HuH-7.5 (cell line): ENCODE measurements around the gene TRAPPC12.
"Not testable (repeated sequence)": the region's sequence is repeated elsewhere in the genome, so short reads cannot be mapped to it uniquely, and the experiment has no call there.

Experiments used
- DNase-seq: peaks from one replicate; pipeline ENCODE4 v3.0.0; 2011; ENCODE audit warnings: low spot score

TRAPPC12 gene

DNA sequence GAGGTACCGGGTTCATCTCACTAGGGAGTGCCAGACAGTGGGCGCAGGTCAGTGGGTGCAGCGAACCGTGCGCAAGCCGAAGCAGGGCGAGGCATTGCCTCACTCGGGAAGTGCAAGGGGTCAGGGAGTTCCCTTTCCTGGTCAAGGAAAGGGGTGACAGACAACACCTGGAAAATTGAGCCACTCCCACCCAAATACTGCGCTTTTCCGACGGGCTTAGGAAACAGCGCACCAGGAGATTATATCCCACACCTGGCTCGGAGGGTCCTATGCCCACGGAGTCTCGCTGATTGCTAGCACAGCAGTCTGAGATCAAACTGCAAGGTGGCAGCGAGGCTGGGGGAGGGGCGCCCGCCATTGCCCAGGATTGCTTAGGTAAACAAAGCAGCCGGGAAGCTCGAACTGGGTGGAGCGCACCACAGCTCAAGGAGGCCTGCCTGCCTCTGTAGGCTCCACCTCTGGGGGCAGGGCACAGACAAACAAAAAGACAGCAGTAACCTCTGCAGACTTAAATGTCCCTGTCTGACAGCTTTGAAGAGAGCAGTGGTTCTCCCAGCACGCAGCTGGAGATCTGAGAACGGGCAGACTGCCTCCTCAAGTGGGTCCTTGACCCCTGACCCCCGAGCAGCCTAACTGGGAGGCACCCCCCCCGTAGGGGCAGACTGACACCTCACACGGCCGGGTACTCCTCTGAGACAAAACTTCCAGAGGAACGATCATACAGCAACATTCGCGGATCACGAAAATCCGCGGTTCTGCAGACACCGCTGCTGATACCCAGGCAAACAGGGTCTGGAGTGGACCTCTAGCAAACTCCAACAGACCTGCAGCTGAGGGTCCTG lies 9.9 kb upstream of the TRAPPC12 start:
- DNase-seq = not testable (repeated sequence)

- no peak for DNase-seq
Measured at GRCh38 chr2:3376821-3377220, 2.7 kb upstream of the TRAPPC12 start.

DNA sequence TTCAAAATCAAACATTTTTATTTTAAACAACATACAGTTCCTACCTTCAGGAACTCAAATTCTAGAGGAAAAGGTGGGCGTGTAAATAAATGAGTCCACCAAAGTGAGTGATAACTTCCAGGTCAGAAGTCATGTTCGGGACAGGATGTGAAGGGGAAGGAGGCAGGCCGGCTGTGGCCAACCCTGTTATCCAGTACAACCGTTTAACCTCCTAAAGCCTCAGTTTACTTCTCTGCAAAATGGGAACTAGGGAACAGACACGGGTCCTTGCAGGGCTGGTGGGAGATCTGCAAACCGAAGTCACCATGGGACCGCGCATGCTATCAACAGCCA lies 2.2 kb upstream of the TRAPPC12 start:
- DNase-seq = peak; percentile 52

GRCh38 chr2:3377612-3378432 lies 1.7 kb upstream of the TRAPPC12 start, which contains the start of gene EIPR1:
Gene EIPR1, minus strand, starts transcription at chr2:3377818. Its CDS starts 129 bp downstream, at chr2:3377689.
- peak; percentile 95 for DNase-seq

GRCh38 chr2:3379339-3379646 lies 201 bp upstream of the TRAPPC12 start:
- DNase-seq = no peak

DNA sequence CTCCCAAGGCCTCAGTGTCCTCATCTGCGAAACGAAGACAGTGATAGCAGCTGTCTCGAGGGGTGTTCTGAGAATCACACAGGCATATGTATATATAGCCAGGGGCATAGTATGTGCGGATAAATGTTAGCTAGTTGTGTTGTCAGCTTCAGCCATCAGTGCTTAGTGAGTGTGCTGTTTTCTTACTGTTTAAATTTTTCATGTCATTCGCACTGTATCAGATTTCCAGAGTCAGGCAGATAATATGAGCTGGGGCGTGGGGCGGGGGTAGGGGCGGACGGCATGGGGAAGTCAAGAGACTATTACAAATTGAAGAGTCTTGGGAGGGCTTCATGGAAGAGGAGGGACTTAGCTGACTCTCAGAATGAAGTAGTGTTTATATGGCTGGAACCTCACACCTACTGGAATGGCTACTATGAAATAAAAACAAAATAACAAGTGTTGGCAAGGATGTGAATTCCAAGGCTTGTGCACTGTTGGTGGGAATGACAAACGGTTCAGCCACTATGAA lies 7.0 kb downstream of the TRAPPC12 start:
- DNase-seq = no peak

GRCh38 chr2:3387011-3387410 lies 7.5 kb downstream of the TRAPPC12 start:
- DNase-seq = no peak

DNA sequence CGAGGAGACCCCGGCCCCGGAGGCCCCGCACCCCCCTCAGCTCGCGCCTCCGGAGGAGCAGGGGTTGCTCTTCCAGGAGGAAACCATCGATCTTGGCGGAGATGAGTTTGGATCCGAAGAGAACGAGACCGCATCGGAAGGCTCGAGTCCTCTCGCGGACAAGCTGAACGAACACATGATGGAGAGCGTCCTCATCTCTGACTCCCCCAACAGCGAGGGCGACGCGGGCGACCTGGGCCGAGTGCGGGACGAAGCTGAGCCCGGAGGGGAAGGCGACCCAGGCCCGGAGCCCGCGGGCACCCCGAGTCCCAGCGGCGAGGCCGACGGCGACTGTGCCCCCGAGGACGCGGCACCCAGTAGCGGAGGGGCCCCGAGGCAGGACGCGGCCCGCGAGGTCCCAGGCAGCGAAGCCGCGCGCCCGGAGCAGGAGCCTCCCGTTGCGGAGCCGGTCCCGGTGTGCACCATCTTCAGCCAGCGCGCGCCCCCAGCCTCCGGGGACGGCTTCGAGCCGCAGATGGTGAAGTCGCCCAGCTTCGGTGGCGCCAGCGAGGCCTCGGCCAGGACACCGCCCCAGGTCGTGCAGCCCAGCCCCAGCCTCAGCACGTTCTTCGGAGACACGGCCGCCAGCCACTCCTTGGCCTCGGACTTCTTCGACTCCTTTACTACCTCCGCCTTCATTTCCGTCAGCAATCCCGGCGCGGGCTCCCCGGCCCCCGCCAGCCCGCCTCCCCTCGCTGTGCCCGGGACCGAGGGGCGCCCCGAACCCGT lies 8.3 kb downstream of the TRAPPC12 start:
- no peak for DNase-seq

DNA sequence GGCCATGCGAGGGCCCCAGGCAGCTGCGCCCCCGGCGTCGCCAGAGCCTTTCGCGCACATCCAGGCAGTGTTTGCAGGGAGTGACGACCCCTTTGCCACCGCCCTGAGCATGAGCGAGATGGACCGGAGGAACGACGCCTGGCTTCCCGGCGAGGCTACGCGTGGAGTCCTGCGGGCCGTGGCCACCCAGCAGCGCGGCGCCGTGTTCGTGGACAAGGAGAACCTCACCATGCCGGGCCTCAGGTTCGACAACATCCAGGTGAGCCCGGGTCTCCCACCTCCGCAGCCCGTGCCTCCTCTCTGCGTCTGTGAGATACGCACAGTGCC lies 8.9 kb downstream of the TRAPPC12 start:
- DNase-seq = no peak

GRCh38 chr2:3389193-3389592 lies 9.7 kb downstream of the TRAPPC12 start:
- DNase-seq = no peak

DNA sequence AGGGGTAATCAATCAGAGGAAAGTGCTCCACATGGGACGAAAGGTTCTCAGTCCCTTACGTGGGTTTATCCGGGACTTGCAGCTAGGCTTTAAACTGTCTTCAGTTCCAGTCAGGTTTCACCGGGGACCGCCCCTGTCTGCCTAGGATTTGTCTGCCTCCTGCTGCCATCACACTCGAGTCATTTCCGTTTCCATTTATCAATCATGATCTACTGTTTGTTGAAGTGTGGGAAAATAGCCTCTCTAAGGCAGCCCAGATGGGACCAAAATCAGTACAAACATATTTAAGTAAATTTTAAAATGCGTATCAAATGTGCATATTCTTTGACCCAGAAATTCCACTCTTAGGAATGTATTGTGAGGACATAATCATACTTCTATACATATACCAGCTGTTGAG lies 10.5 kb downstream of the TRAPPC12 start:
- DNase-seq = no peak

GRCh38 chr2:3392216-3392615 lies 12.7 kb downstream of the TRAPPC12 start:
- no peak for DNase-seq

DNA sequence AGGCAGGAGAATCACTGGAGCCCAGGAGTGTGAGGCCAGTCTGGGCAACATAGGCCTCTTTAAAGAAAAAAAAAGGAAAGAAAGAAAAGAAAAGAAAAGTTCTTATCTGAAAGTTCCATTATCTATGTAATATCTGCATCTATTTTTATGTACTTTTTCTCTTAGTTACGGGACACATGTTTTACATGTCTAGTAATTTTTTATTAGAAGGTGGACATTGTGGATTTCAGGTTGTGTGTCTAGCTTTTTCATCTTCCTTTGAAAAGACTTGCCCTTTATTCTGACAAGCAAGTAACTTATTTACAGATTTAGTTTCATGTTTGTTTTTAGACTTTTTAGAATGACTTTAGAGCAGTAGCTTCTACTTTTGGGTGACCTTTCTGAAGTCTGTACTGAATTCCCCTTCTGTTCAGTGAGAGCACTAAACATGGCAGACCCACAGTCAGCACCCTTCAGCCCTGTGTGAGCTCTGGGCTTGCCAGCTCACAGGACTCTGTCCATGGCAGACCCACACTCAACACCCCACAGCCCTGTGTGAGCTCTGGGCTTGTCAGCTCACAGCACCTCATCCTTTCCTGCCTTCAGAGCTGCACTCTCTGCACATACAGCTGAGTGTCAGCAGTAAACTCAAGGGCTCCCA lies 17.5 kb downstream of the TRAPPC12 start:
- no peak for DNase-seq

DNA sequence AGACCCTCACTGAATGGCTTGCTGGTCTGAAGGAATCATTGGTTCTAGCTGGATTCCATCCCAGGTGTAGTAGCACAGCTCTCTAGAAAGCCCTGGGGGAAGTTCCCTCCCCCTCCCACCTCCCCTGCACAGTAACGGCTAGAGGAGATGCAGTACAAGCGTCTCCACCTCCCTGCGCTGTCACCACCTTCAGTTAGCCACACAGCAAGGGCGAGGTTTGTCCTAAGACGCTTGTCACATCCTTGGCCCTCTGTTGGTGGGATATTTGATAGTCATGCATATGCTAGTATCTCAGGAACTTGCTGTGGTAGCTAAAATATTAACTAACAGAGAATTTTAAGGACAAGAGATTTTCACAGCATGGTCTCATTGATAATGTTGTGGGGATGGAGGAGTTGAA lies 19.4 kb downstream of the TRAPPC12 start:
- no peak for DNase-seq

DNA sequence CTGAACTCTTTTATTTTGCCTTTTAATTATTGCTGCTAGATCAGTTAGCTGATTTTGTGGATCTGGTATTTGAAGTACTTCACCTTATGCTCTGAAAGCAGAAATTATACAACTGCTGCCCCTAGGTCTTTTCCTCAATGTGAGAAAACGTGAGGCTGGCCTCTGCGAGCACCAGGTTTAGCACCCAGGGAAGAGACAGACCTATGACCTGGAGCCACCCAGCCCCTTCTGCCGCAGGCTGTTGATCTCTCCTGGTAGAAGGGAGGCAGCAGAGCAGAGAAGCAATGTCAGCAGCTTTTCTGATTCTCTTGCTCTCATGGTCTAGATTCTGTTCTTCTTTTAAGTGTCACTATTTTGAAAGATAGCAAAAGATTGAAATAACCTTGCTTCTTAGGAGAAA lies 19.9 kb downstream of the TRAPPC12 start:
- DNase-seq = no peak

- DNase-seq = no peak
Measured at GRCh38 chr2:3399829-3400228, 20.3 kb downstream of the TRAPPC12 start.

- DNase-seq = no peak
Measured at GRCh38 chr2:3403587-3404334, 24.3 kb downstream of the TRAPPC12 start.

DNA sequence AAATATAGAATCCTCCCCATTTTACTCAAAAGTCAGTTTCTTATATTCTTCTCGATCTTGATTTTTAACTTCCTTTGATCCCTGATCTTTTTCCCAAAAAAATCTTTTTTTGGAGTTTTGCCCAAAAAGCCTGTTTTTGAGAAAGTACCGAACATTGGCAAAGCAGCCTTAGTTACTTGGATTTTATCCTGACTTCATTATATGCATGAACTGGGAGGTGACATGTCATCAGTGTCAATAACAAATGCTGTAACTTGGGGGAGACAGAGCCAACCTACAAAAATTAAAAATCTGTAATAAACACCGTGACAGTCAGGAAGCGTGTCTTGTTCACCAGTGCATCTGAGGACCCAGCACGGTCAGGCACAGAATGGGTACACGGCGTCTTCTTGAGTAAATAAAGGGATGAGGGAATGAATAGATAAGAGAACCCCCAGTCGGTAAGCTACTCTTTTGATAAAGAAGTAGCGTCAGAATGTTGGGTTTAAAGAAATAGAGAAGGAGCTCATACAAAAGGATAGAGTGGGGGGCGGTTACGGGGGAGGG lies 24.9 kb downstream of the TRAPPC12 start:
- DNase-seq = no peak

DNA sequence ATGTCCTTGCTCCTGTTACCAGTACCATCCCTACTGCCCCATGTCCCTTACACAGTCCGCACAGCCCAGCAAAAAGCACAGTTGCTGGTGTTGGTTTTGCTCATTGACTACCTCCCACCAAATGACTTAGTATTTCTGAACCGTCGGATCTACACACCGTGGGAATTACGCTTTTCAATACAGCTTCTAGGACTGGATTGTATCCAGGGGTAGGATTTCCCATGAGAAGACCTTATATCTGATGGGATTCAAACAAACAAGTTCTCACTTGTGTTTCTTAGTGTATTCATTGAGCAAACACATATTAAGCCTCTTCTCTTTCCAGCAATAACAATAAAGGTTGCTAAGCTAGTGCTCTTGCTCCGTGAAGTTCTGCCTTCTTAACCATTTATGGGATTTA lies 25.8 kb downstream of the TRAPPC12 start:
- DNase-seq = no peak

- DNase-seq = no peak
Measured at GRCh38 chr2:3405876-3406275, 26.4 kb downstream of the TRAPPC12 start.

DNA sequence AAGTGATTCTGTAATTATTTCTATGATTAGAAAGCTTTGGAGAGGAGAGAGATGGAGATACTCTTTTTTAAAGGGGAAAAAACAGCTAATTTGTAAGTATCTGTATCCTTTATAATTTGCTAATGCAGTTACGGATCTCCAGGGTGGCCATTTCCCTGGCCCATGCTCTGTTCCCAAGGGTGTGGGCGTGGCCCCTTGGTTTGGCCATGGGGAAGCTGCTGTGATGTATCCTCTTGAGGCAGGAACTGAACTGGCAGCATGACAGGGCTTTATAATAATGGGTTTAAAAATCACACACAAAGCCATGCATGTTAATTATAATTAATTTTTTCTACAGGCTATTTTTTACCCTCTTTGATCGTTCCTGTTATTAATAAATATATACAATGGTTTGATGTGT lies 27.0 kb downstream of the TRAPPC12 start:
- no peak for DNase-seq
